Stimulated activated CD8-positive, alpha-beta memory T cell treated with anti-CD3 and anti-CD28 coated beads, Interleukin-15, amount 100 ng/mL, for 4 hours (primary cell): ENCODE measurements around the gene ACSF3.
A peak's percentile ranks its signal among the peaks of the same experiment; 100 is the strongest.

Experiments used
- DNase-seq, 2 donors: peaks; one replicate each; pipeline ENCODE4 v3.0.0-alpha.2; 2020; ENCODE audit warnings: low read depth in 2 of 2

ACSF3 gene

GRCh38 chr16:89190150-89190958 lies 96.7 kb downstream of the ACSF3 start:
- no peak for DNase-seq

- DNase-seq = no peak
These were observed 97.6 kb downstream of the ACSF3 start for GRCh38 chr16:89191033-89191900.

- no peak for DNase-seq
These were observed 98.2 kb downstream of the ACSF3 start for GRCh38 chr16:89191901-89192185.

- peak; percentile 63 for DNase-seq
These were observed 98.7 kb downstream of the ACSF3 start for GRCh38 chr16:89192186-89192955.

GRCh38 chr16:89192956-89193575 lies 99.4 kb downstream of the ACSF3 start:
- DNase-seq = no peak

GRCh38 chr16:89193576-89194293 lies 100.1 kb downstream of the ACSF3 start:
- no peak for DNase-seq

GRCh38 chr16:89194340-89195311 lies 101.0 kb downstream of the ACSF3 start:
- DNase-seq = no peak

- no peak for DNase-seq
These were observed 102.0 kb downstream of the ACSF3 start for GRCh38 chr16:89195521-89196171.

GRCh38 chr16:89197033-89197632 lies 103.5 kb downstream of the ACSF3 start:
- DNase-seq = no peak

- no peak for DNase-seq
These were observed 104.2 kb downstream of the ACSF3 start for GRCh38 chr16:89197633-89198416.

- DNase-seq = no peak
These were observed 105.0 kb downstream of the ACSF3 start for GRCh38 chr16:89198417-89199240.

GRCh38 chr16:89199241-89200123 lies 105.8 kb downstream of the ACSF3 start:
- DNase-seq = no peak

GRCh38 chr16:89200124-89200849 lies 106.6 kb downstream of the ACSF3 start, which contains the start of gene SLC22A31:
TSS of gene SLC22A31 (minus strand) at chr16:89200537. CDS start at chr16:89200501, 36 bp downstream.
- DNase-seq = no peak

GRCh38 chr16:89200850-89201411 lies 107.3 kb downstream of the ACSF3 start:
- DNase-seq = no peak
